GM20431 (cell line): ENCODE results near the gene VAC14.

Source experiments
- in situ Hi-C: fragments of 300-500 bp; cut with MseI, MboI; formaldehyde crosslinking; loops from one replicate; pipeline ENCODE4 v1.15.0; 2020; ENCODE audit warnings: low sequenced_read_pairs; ENCODE audit not compliant: unreplicated experiment

VAC14 gene

GRCh38 chr16:70767377-70768202 is 33.4 kb downstream of the VAC14 start:
- in situ Hi-C loops: no loop called here

GRCh38 chr16:70766658-70767057 is 34.3 kb downstream of the VAC14 start:
- in situ Hi-C loops: no loop called here

- in situ Hi-C loops: no loop called here
Measured at GRCh38 chr16:70766176-70766575, 34.8 kb downstream of the VAC14 start.

GRCh38 chr16:70765491-70765890 is 35.5 kb downstream of the VAC14 start:
- in situ Hi-C loops: no loop called here

GRCh38 chr16:70764632-70765031 is 36.3 kb downstream of the VAC14 start:
- in situ Hi-C loops: no loop called here

GRCh38 chr16:70760221-70760620 is 40.7 kb downstream of the VAC14 start:
- in situ Hi-C loops: no loop called here

GRCh38 chr16:70759666-70760065 is 41.3 kb downstream of the VAC14 start:
- in situ Hi-C loops: no loop called here

- in situ Hi-C loops: no loop called here
Measured at GRCh38 chr16:70758786-70759185, 42.2 kb downstream of the VAC14 start.

- in situ Hi-C loops: no loop called here
Measured at GRCh38 chr16:70757183-70757582, 43.8 kb downstream of the VAC14 start.

- in situ Hi-C loops: no loop called here
Measured at GRCh38 chr16:70756071-70756470, 44.9 kb downstream of the VAC14 start.

GRCh38 chr16:70754851-70755600 is 45.9 kb downstream of the VAC14 start:
- in situ Hi-C loops: no loop called here

- in situ Hi-C loops: no loop called here
Measured at GRCh38 chr16:70754371-70754770, 46.6 kb downstream of the VAC14 start.

GRCh38 chr16:70753694-70754325 is 47.1 kb downstream of the VAC14 start:
- in situ Hi-C loops: no loop called here

- in situ Hi-C loops: no loop called here
Measured at GRCh38 chr16:70753228-70753627, 47.7 kb downstream of the VAC14 start.

GRCh38 chr16:70752426-70752825 is 48.5 kb downstream of the VAC14 start:
- in situ Hi-C loops: no loop called here

- in situ Hi-C loops: no loop called here
Measured at GRCh38 chr16:70751593-70751992, 49.4 kb downstream of the VAC14 start.

- in situ Hi-C loops: no loop called here
Measured at GRCh38 chr16:70750893-70751467, 50.0 kb downstream of the VAC14 start.

GRCh38 chr16:70749681-70750601 is 51.0 kb downstream of the VAC14 start:
- in situ Hi-C loops: no loop called here

- in situ Hi-C loops: no loop called here
Measured at GRCh38 chr16:70749006-70749678, 51.8 kb downstream of the VAC14 start.
